Measurements from ENCODE around the gene MAP3K2. TPM values are rescaled to one million over a fixed set of nuclear protein-coding genes. Genes with fewer than 3 reads are reported as not detected.

MAP3K2 gene
- total RNA-seq = 24.1 and 27.9 TPM in 2 replicates

DNA sequence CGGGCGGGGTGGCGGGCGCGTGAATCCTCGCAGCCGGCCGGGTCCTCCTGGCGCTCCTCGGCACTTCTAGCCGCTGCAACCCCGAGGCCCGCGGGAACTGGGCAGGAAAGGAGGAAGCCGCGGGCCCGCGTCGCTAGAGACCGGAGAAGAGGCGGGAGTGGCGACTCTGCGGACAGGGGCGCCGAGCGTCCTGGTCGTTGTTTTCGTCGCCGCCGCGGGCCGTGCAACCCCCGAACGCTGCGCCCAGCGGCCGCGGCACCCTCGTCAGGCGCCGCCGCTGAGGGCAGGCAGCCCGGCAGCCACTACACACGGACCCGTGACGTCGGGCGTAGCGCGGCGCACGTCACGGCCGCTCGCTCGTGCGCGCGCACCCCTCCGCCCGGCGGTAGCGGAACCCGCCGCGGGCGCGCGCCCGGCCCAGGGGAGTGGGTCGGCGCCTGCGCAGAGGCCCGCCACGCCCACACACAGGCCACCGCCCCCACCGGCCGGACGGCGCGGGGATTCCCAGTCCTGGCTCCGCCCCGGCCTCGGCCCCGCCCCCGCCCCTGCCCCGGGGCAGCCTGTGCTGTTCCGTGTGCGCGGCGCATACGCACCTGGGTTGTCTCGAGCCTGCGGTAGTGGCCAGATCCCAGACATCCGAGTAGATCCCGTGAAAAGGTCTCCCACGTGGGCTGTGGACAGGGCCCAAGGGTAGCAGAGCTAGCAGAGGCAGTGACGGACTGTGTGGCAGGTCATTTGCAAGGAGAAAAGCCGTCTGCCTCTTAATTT lies at the start of gene MAP3K2:
Gene MAP3K2 (minus strand): TSS at position 321 of the 768 bp plus-strand sequence. CDS start 44,846 bp downstream, outside the sequence.
- peak within 1 kb of the TSS; percentile 87 for H3K4me3 ChIP-seq (ENCODE audit: low read depth, low read length)
- H3K27me3 ChIP-seq (ENCODE audit: control insufficient read depth, insufficient read depth, low read length) = no peaks in the 10 kb centered on the region
- TF ChIP-seq, protein P1, sequence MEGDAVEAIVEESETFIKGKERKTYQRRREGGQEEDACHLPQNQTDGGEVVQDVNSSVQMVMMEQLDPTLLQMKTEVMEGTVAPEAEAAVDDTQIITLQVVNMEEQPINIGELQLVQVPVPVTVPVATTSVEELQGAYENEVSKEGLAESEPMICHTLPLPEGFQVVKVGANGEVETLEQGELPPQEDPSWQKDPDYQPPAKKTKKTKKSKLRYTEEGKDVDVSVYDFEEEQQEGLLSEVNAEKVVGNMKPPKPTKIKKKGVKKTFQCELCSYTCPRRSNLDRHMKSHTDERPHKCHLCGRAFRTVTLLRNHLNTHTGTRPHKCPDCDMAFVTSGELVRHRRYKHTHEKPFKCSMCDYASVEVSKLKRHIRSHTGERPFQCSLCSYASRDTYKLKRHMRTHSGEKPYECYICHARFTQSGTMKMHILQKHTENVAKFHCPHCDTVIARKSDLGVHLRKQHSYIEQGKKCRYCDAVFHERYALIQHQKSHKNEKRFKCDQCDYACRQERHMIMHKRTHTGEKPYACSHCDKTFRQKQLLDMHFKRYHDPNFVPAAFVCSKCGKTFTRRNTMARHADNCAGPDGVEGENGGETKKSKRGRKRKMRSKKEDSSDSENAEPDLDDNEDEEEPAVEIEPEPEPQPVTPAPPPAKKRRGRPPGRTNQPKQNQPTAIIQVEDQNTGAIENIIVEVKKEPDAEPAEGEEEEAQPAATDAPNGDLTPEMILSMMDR (IDR thresholded peaks at IDR 0.05; ENCODE audit: insufficient read depth, low read length, severe bottlenecking) = no peak
- H3K36me3 ChIP-seq (ENCODE audit: control insufficient read depth, insufficient read depth, low read length) = no peaks in the 10 kb centered on the region
- no peak for FAIRE-seq
- DNase-seq (ENCODE audit: low read depth) = peak; percentile 72

DNA sequence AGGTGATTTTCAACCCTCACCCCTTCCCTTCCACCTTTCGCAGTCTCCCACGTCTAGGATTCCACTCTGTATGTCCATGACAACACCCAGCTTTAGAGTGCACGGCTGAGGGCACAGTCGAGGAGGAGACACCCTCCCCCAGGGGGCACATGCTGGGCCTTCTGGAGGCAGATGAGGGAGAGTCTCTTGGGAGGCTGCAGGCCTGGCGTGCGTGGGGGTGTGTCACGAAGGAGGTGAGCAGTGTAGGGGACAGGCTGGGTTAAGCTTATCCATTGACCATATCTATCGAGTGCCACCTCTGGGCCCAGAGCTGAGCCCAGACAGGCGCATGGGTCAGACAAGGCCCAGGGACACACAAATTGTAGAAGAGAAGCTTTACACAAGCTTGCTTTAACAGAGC lies 49.3 kb upstream of the MAP3K2 start:
- DNase-seq (ENCODE audit: low read depth) = no peak
- Histone ChIP-seq H3K36me3 (ENCODE audit: control insufficient read depth, insufficient read depth, low read length) (no peaks in the 10 kb centered on the region), H3K27me3 (ENCODE audit: control insufficient read depth, insufficient read depth, low read length) (no peaks in the 10 kb centered on the region), H3K4me3 (ENCODE audit: low read depth, low read length) (no peak overlapping the region)
- FAIRE-seq = no peak
- TF ChIP-seq, protein P1 (IDR thresholded peaks at IDR 0.05; ENCODE audit: insufficient read depth, low read length, severe bottlenecking) = no peak

GRCh38 chr2:127434515-127434914 lies 46.7 kb upstream of the MAP3K2 start:
- H3K36me3 ChIP-seq (ENCODE audit: control insufficient read depth, insufficient read depth, low read length) = no peaks in the 10 kb centered on the region
- FAIRE-seq (no peak), DNase-seq (ENCODE audit: low read depth) (no peak)
- H3K27me3 ChIP-seq (ENCODE audit: control insufficient read depth, insufficient read depth, low read length) = no peaks in the 10 kb centered on the region
- TF ChIP-seq, protein P1 (IDR thresholded peaks at IDR 0.05; ENCODE audit: insufficient read depth, low read length, severe bottlenecking) = no peak
- H3K4me3 ChIP-seq (ENCODE audit: low read depth, low read length) = no peak overlapping the region

DNA sequence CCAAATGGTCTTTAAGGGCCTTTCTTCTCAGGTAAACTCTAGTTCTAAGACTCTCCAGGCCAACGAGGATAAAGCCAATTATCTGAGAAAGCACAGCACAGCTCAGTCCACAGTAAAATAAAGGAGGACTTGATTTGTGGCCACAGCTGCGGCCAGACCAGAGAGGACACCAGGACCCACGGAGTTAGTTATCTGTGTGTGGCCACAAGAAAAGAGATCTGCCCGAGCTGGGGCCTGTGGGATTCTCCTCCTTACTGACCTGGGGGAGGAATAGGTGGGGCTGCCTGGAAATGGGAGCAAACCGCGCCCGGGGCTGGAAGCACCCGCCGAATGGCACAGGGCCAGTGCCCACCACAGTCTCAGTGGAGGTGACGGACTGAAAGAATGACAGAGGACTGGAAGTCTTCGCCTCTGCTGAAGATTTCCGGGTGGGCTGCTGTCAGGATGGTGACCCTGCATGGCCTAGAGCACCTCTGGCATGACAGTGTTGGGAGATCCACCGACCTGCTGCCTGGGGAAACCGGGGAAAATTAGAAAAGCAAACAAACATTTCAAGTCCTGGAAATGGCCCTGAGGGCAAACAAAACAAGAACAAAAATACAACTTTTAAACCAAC lies 43.7 kb upstream of the MAP3K2 start:
- H3K36me3 ChIP-seq (ENCODE audit: control insufficient read depth, insufficient read depth, low read length) = no peaks in the 10 kb centered on the region
- H3K4me3 ChIP-seq (ENCODE audit: low read depth, low read length) = no peak overlapping the region
- no peaks in the 10 kb centered on the region for H3K27me3 ChIP-seq (ENCODE audit: control insufficient read depth, insufficient read depth, low read length)
- TF ChIP-seq, protein P1 (IDR thresholded peaks at IDR 0.05; ENCODE audit: insufficient read depth, low read length, severe bottlenecking) = no peak
- FAIRE-seq (no peak), DNase-seq (ENCODE audit: low read depth) (no peak)

- TF ChIP-seq, protein P1 (IDR thresholded peaks at IDR 0.05; ENCODE audit: insufficient read depth, low read length, severe bottlenecking) = no peak
- FAIRE-seq (no peak), DNase-seq (ENCODE audit: low read depth) (no peak)
- Histone ChIP-seq H3K4me3 (ENCODE audit: low read depth, low read length) (no peak overlapping the region), H3K36me3 (ENCODE audit: control insufficient read depth, insufficient read depth, low read length) (no peaks in the 10 kb centered on the region), H3K27me3 (ENCODE audit: control insufficient read depth, insufficient read depth, low read length) (no peaks in the 10 kb centered on the region)
Measured at GRCh38 chr2:127429844-127430425, 42.2 kb upstream of the MAP3K2 start.

All from bronchial epithelial cell (primary cell).